DMS53 treated with DMSO at 0.1 percent for 48 hours (cell line): ENCODE measurements around the gene HSPA9.

Experiments
- DNase-seq: peaks from one replicate; lab custom pipeline; 2025; ENCODE audit not compliant: unreplicated experiment; lab: John Stamatoyannopoulos, UW

Gene HSPA9

GRCh38 chr5:138575194-138576015 is at the start of gene HSPA9:
TSS of gene HSPA9 (minus strand) at chr5:138575401. CDS start at chr5:138575318, 83 bp downstream.
- DNase-seq, result peak; percentile 99

GRCh38 chr5:138623053-138623452 is 47.9 kb upstream of the HSPA9 start:
- no peak for DNase-seq

- DNase-seq, result no peak
Measured at GRCh38 chr5:138622051-138622450, 46.9 kb upstream of the HSPA9 start.

- no peak for DNase-seq
Measured at GRCh38 chr5:138620663-138621224, 45.5 kb upstream of the HSPA9 start.

GRCh38 chr5:138616508-138616907 is 41.3 kb upstream of the HSPA9 start:
- DNase-seq, result no peak

GRCh38 chr5:138615461-138615860 is 40.3 kb upstream of the HSPA9 start:
- no peak for DNase-seq

GRCh38 chr5:138611678-138612218 is 36.5 kb upstream of the HSPA9 start:
- DNase-seq, result no peak

GRCh38 chr5:138610918-138611677 is 35.9 kb upstream of the HSPA9 start:
- DNase-seq, result no peak

GRCh38 chr5:138610415-138610917 is 35.3 kb upstream of the HSPA9 start:
- no peak for DNase-seq

GRCh38 chr5:138606378-138607064 is 31.3 kb upstream of the HSPA9 start:
- DNase-seq, result no peak

GRCh38 chr5:138605254-138605972 is 30.2 kb upstream of the HSPA9 start:
- DNase-seq, result no peak

GRCh38 chr5:138604176-138604785 is 29.1 kb upstream of the HSPA9 start:
- no peak for DNase-seq

GRCh38 chr5:138603249-138603920 is 28.2 kb upstream of the HSPA9 start:
- no peak for DNase-seq

GRCh38 chr5:138602371-138603000 is 27.3 kb upstream of the HSPA9 start:
- DNase-seq, result no peak

- no peak for DNase-seq
Measured at GRCh38 chr5:138601444-138601843, 26.2 kb upstream of the HSPA9 start.

- no peak for DNase-seq
Measured at GRCh38 chr5:138600446-138600845, 25.2 kb upstream of the HSPA9 start.

GRCh38 chr5:138597661-138598400 is 22.6 kb upstream of the HSPA9 start:
- no peak for DNase-seq
